SU-DHL-6 (cell line): Measurements from ENCODE around the gene NSF.
"Not testable (repeated sequence)": the region's sequence is repeated elsewhere in the genome, so short reads cannot be mapped to it uniquely, and the experiment has no call there.

Source experiments
- EZH2phosphoT487 ChIP-seq: fragments of 200-600 bp; sonication (generic), shearing (Covaris generic); conservative IDR thresholded peaks from 2 replicates; pipeline ENCODE4 v1.6.1; 2018; ENCODE audit warnings: mild to moderate bottlenecking, antibody characterized with exemption, low read length, moderate library complexity, mixed read lengths
- TF ChIP-seq, protein P1 (sequence below): fragments of 200-600 bp; sonication (generic); IDR thresholded peaks from one replicate; pipeline ENCODE4 v1.5.1; 2017; ENCODE audit warnings: antibody characterized with exemption, mild to moderate bottlenecking, low read length, moderate library complexity; ENCODE audit not compliant: insufficient read depth, poor library complexity, severe bottlenecking

- TF ChIP-seq, protein P1, sequence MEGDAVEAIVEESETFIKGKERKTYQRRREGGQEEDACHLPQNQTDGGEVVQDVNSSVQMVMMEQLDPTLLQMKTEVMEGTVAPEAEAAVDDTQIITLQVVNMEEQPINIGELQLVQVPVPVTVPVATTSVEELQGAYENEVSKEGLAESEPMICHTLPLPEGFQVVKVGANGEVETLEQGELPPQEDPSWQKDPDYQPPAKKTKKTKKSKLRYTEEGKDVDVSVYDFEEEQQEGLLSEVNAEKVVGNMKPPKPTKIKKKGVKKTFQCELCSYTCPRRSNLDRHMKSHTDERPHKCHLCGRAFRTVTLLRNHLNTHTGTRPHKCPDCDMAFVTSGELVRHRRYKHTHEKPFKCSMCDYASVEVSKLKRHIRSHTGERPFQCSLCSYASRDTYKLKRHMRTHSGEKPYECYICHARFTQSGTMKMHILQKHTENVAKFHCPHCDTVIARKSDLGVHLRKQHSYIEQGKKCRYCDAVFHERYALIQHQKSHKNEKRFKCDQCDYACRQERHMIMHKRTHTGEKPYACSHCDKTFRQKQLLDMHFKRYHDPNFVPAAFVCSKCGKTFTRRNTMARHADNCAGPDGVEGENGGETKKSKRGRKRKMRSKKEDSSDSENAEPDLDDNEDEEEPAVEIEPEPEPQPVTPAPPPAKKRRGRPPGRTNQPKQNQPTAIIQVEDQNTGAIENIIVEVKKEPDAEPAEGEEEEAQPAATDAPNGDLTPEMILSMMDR, result not testable (repeated sequence)
- not testable (repeated sequence) for TF ChIP-seq EZH2phosphoT487
Observed at GRCh38 chr17:46768896-46769295, 178.4 kb downstream of the NSF start.
